ENCODE measurements around the gene CDC14C. TPM values are rescaled to one million over a fixed set of nuclear protein-coding genes. Genes with fewer than 3 reads are reported as not detected.

Gene CDC14C
- total RNA-seq, 2 experiments from 2014 or later = not detected

- TF ChIP-seq, protein P1, sequence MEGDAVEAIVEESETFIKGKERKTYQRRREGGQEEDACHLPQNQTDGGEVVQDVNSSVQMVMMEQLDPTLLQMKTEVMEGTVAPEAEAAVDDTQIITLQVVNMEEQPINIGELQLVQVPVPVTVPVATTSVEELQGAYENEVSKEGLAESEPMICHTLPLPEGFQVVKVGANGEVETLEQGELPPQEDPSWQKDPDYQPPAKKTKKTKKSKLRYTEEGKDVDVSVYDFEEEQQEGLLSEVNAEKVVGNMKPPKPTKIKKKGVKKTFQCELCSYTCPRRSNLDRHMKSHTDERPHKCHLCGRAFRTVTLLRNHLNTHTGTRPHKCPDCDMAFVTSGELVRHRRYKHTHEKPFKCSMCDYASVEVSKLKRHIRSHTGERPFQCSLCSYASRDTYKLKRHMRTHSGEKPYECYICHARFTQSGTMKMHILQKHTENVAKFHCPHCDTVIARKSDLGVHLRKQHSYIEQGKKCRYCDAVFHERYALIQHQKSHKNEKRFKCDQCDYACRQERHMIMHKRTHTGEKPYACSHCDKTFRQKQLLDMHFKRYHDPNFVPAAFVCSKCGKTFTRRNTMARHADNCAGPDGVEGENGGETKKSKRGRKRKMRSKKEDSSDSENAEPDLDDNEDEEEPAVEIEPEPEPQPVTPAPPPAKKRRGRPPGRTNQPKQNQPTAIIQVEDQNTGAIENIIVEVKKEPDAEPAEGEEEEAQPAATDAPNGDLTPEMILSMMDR (conservative IDR thresholded peaks at IDR 0.05; ENCODE audit: low read length) = no peak
- no peak for TF ChIP-seq EZH2phosphoT487 (IDR thresholded peaks at IDR 0.05; ENCODE audit: borderline replicate concordance, low read depth, low read length)
- intact Hi-C loops (cut with micrococcal nuclease; ENCODE audit: unreplicated experiment) = no loop called here
- Histone ChIP-seq H3K27ac (ENCODE audit: low read depth, low read length, poor library complexity, severe bottlenecking) (no peak overlapping the region), H4K20me1 (ENCODE audit: insufficient read depth, low read length) (no peaks in the 10 kb centered on the region), H3K4me1 (ENCODE audit: insufficient read depth, low read length, poor library complexity, severe bottlenecking) (no peaks in the 10 kb centered on the region), H3K79me2 (ENCODE audit: insufficient read depth, low read depth, low read length) (no peaks in the 10 kb centered on the region), H3K9me2 (ENCODE audit: insufficient read depth, low read length) (no peaks in the 10 kb centered on the region), H2AFZ (ENCODE audit: low read length) (no peak overlapping the region), H3K4me3 (ENCODE audit: low read depth, low read length, poor library complexity, severe bottlenecking) (no peak overlapping the region), H3K4me2 (ENCODE audit: low read length) (no peak overlapping the region), H3K36me3 (ENCODE audit: insufficient read depth, low read length) (no peaks in the 10 kb centered on the region), H3K9me3 (ENCODE audit: low read length) (no peaks in the 10 kb centered on the region)
- no TSS peak for BruUV-seq (replicated peaks)
- POLR2A ChIA-PET = interaction anchor here (0.7 kb wide), 2 partner anchors 40 to 492 kb away, joined by 3 read pairs; no protein-coding TSS in a partner anchor
- CTCF ChIA-PET (ENCODE audit: unreplicated experiment) = no interaction called here
- DNase-seq (ENCODE audit: low spot score) = no peak
These were observed 14.4 kb downstream of the CDC14C start for GRCh38 chr7:48938539-48939295.

DNA sequence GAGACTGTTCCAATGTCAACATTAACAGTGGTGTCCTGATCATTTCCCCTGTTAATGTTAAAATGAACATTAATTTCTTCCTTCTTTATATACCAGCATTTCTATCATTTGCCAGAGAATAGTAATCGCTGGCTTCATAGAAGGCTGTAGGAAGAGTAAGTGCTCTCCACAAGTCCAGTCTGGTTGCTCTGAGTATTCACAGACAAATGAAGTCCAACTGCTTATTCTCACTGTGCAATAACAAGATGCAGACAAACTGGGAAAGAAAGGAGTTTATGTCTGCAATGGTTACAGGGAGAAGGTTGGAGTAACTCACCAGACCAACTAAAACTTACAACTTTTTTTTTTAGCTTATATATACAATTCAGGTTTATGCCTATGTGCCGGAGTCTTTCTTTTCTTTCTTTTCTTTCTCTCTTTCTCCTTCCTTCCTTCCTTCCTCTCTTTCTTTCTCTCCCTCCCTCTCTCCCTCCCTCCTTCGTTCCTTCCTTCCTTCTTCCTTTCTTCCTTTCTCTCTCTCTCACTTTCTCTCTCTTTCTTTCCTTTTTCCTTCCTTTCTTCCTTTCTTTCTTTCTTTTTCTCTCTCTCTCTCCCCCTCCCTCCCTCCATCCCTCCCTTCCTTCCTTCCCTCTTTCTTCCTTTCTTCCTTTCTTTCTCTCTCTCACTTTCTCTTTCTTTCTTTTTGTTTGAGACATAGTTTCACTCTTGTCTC is 19.1 kb downstream of the CDC14C start:
- no peaks in the 10 kb centered on the region for H3K79me2 ChIP-seq (ENCODE audit: insufficient read depth, low read depth, low read length)
- no peak overlapping the region for H2AFZ ChIP-seq (ENCODE audit: low read length)
- H3K4me3 ChIP-seq (ENCODE audit: low read depth, low read length, poor library complexity, severe bottlenecking) = no peak overlapping the region
- no peak for DNase-seq (ENCODE audit: low spot score)
- intact Hi-C loops (cut with micrococcal nuclease; ENCODE audit: unreplicated experiment) = no loop called here
- TF ChIP-seq, protein P1 (conservative IDR thresholded peaks at IDR 0.05; ENCODE audit: low read length) = no peak
- TF ChIP-seq EZH2phosphoT487 (IDR thresholded peaks at IDR 0.05; ENCODE audit: borderline replicate concordance, low read depth, low read length) = no peak
- H3K36me3 ChIP-seq (ENCODE audit: insufficient read depth, low read length) = no peaks in the 10 kb centered on the region
- BruUV-seq (replicated peaks) = no TSS peak
- ChIA-PET POLR2A (no interaction called here), CTCF (ENCODE audit: unreplicated experiment) (no interaction called here)
- no peaks in the 10 kb centered on the region for H3K9me3 ChIP-seq (ENCODE audit: low read length)
- no peaks in the 10 kb centered on the region for H3K4me1 ChIP-seq (ENCODE audit: insufficient read depth, low read length, poor library complexity, severe bottlenecking)
- no peaks in the 10 kb centered on the region for H4K20me1 ChIP-seq (ENCODE audit: insufficient read depth, low read length)
- no peaks in the 10 kb centered on the region for H3K9me2 ChIP-seq (ENCODE audit: insufficient read depth, low read length)
- H3K4me2 ChIP-seq (ENCODE audit: low read length) = no peak overlapping the region
- no peak overlapping the region for H3K27ac ChIP-seq (ENCODE audit: low read depth, low read length, poor library complexity, severe bottlenecking)

- no TSS peak for BruUV-seq (replicated peaks)
- intact Hi-C loops (cut with micrococcal nuclease; ENCODE audit: unreplicated experiment) = no loop called here
- POLR2A ChIA-PET = no interaction called here
These were observed 31.6 kb downstream of the CDC14C start for GRCh38 chr7:48955916-48956315.

More at GRCh38 chr7:48955916-48956315, 31.6 kb downstream of the CDC14C start:
- Histone ChIP-seq H3K4me2 (ENCODE audit: low read length) (no peak overlapping the region), H3K9me2 (ENCODE audit: insufficient read depth, low read length) (no peaks in the 10 kb centered on the region), H3K27ac (ENCODE audit: low read depth, low read length, poor library complexity, severe bottlenecking) (no peak overlapping the region), H3K4me1 (ENCODE audit: insufficient read depth, low read length, poor library complexity, severe bottlenecking) (no peaks in the 10 kb centered on the region), H3K4me3 (ENCODE audit: low read depth, low read length, poor library complexity, severe bottlenecking) (no peak overlapping the region), H3K79me2 (ENCODE audit: insufficient read depth, low read depth, low read length) (no peaks in the 10 kb centered on the region), H3K36me3 (ENCODE audit: insufficient read depth, low read length) (no peaks in the 10 kb centered on the region), H4K20me1 (ENCODE audit: insufficient read depth, low read length) (no peaks in the 10 kb centered on the region), H3K9me3 (ENCODE audit: low read length) (no peaks in the 10 kb centered on the region), H2AFZ (ENCODE audit: low read length) (no peak overlapping the region)
- TF ChIP-seq EZH2phosphoT487 (IDR thresholded peaks at IDR 0.05; ENCODE audit: borderline replicate concordance, low read depth, low read length) = no peak
- TF ChIP-seq, protein P1 (conservative IDR thresholded peaks at IDR 0.05; ENCODE audit: low read length) = no peak
- no peak for DNase-seq (ENCODE audit: low spot score)
- CTCF ChIA-PET (ENCODE audit: unreplicated experiment) = no interaction called here

All from OCI-LY7 (cell line).